GM18867 (cell line): ENCODE data around the gene TSHZ2.
"Not testable (repeated sequence)": the region's sequence is repeated elsewhere in the genome, so short reads cannot be mapped to it uniquely, and the experiment has no call there.

Experiments
- ATAC-seq: cut with Tn5 transposase; IDR thresholded peaks from one replicate; pipeline ENCODE4 v1.9.1; 2021; ENCODE audit warnings: mild to moderate bottlenecking, moderate library complexity; ENCODE audit not compliant: unreplicated experiment

TSHZ2 gene

GRCh38 chr20:53487461-53488200, 515.5 kb downstream of the TSHZ2 start:
- ATAC-seq = no peak

GRCh38 chr20:53488775-53489272, 516.7 kb downstream of the TSHZ2 start:
- no peak for ATAC-seq

GRCh38 chr20:53489528-53489927, 517.4 kb downstream of the TSHZ2 start:
- ATAC-seq = no peak

- no peak for ATAC-seq
Observed at GRCh38 chr20:53490620-53491019, 518.5 kb downstream of the TSHZ2 start.

- no peak for ATAC-seq
Observed at GRCh38 chr20:53491462-53491861, 519.3 kb downstream of the TSHZ2 start.

GRCh38 chr20:53492212-53492611, 520.1 kb downstream of the TSHZ2 start:
- ATAC-seq = no peak

- no peak for ATAC-seq
Observed at GRCh38 chr20:53493311-53493857, 521.2 kb downstream of the TSHZ2 start.

- no peak for ATAC-seq
Observed at GRCh38 chr20:53494753-53495152, 522.6 kb downstream of the TSHZ2 start.

- no peak for ATAC-seq
Observed at GRCh38 chr20:53495398-53496092, 523.4 kb downstream of the TSHZ2 start.

- no peak for ATAC-seq
Observed at GRCh38 chr20:53497246-53497645, 525.1 kb downstream of the TSHZ2 start.

GRCh38 chr20:53498341-53498740, 526.2 kb downstream of the TSHZ2 start:
- no peak for ATAC-seq

GRCh38 chr20:53500651-53501050, 528.5 kb downstream of the TSHZ2 start:
- ATAC-seq = no peak

GRCh38 chr20:53502820-53503219, 530.7 kb downstream of the TSHZ2 start:
- ATAC-seq = no peak

- no peak for ATAC-seq
Observed at GRCh38 chr20:53503517-53503919, 531.4 kb downstream of the TSHZ2 start.

- ATAC-seq = not testable (repeated sequence)
Observed at GRCh38 chr20:53504106-53504505, 531.9 kb downstream of the TSHZ2 start.

GRCh38 chr20:53510262-53510661, 538.1 kb downstream of the TSHZ2 start:
- no peak for ATAC-seq

GRCh38 chr20:53510704-53511103, 538.5 kb downstream of the TSHZ2 start:
- no peak for ATAC-seq

GRCh38 chr20:53512076-53512475, 539.9 kb downstream of the TSHZ2 start:
- no peak for ATAC-seq

GRCh38 chr20:53513168-53513488, 541.0 kb downstream of the TSHZ2 start:
- no peak for ATAC-seq

GRCh38 chr20:53513489-53514298, 541.5 kb downstream of the TSHZ2 start:
- ATAC-seq = no peak

- ATAC-seq = no peak
Observed at GRCh38 chr20:53515749-53516148, 543.6 kb downstream of the TSHZ2 start.
